ENCODE results near the gene MLXIPL. TPM values are rescaled to one million over a fixed set of nuclear protein-coding genes. Genes with fewer than 3 reads are reported as not detected.

Gene MLXIPL
- total RNA-seq, 1 donor from 2014 or later, result 11.1 TPM

- intact Hi-C loops (cut with DNase I), result no loop called here
These were observed 51.5 kb downstream of the MLXIPL start for GRCh38 chr7:73572767-73573186.

GRCh38 chr7:73570977-73571376 is 53.3 kb downstream of the MLXIPL start:
- no peak for TF ChIP-seq CTCF (IDR thresholded peaks at IDR 0.05)
- H3K9me3 ChIP-seq, result no peaks in the 10 kb centered on the region
- peaks cover under 1% of the 10 kb centered on the region for H3K4me1 ChIP-seq
- ATAC-seq, result no peak
- H3K36me3 ChIP-seq, result peaks cover 63% of the 10 kb centered on the region
- H3K27ac ChIP-seq, result no peak overlapping the region
- intact Hi-C loops (cut with DNase I), result no loop called here
- no peak overlapping the region for H3K4me3 ChIP-seq
- H3K27me3 ChIP-seq, result no peaks in the 10 kb centered on the region
- DNase-seq, result no peak

More at GRCh38 chr7:73572767-73573186, 51.5 kb downstream of the MLXIPL start:
- DNase-seq (no peak), ATAC-seq (no peak)
- peaks cover 64% of the 10 kb centered on the region for H3K36me3 ChIP-seq
- H3K27ac ChIP-seq, result no peak overlapping the region
- H3K27me3 ChIP-seq, result no peaks in the 10 kb centered on the region
- no peak overlapping the region for H3K4me3 ChIP-seq
- no peaks in the 10 kb centered on the region for H3K9me3 ChIP-seq
- TF ChIP-seq CTCF (IDR thresholded peaks at IDR 0.05), result no peak
- H3K4me1 ChIP-seq, result peaks cover 14% of the 10 kb centered on the region

GRCh38 chr7:73570521-73570920 is 53.8 kb downstream of the MLXIPL start:
- ATAC-seq (no peak), DNase-seq (no peak)
- peaks cover 5% of the 10 kb centered on the region for H3K4me1 ChIP-seq
- H3K9me3 ChIP-seq, result no peaks in the 10 kb centered on the region
- TF ChIP-seq CTCF (IDR thresholded peaks at IDR 0.05), result no peak
- intact Hi-C loops (cut with DNase I), result no loop called here
- no peak overlapping the region for H3K4me3 ChIP-seq
- H3K36me3 ChIP-seq, result peaks cover 59% of the 10 kb centered on the region
- no peaks in the 10 kb centered on the region for H3K27me3 ChIP-seq
- H3K27ac ChIP-seq, result no peak overlapping the region

GRCh38 chr7:73569042-73569608 is 55.2 kb downstream of the MLXIPL start:
- intact Hi-C loops (cut with DNase I), result no loop called here
- no peak overlapping the region for H3K27ac ChIP-seq
- H3K4me1 ChIP-seq, result peaks cover 6% of the 10 kb centered on the region
- no peaks in the 10 kb centered on the region for H3K27me3 ChIP-seq
- H3K9me3 ChIP-seq, result no peaks in the 10 kb centered on the region
- no peak for TF ChIP-seq CTCF (IDR thresholded peaks at IDR 0.05)
- no peak overlapping the region for H3K4me3 ChIP-seq
- no peak for DNase-seq
- H3K36me3 ChIP-seq, result peaks cover 49% of the 10 kb centered on the region
- ATAC-seq, result no peak

- Histone ChIP-seq H3K4me1 (peaks cover 6% of the 10 kb centered on the region), H3K9me3 (no peaks in the 10 kb centered on the region), H3K27ac (no peak overlapping the region), H3K36me3 (peaks cover 38% of the 10 kb centered on the region), H3K27me3 (no peaks in the 10 kb centered on the region), H3K4me3 (no peak overlapping the region)
- intact Hi-C loops (cut with DNase I), result no loop called here
- no peak for DNase-seq
- TF ChIP-seq CTCF (IDR thresholded peaks at IDR 0.05), result no peak
- no peak for ATAC-seq
These were observed 56.3 kb downstream of the MLXIPL start for GRCh38 chr7:73567846-73568685.

Data from upper lobe of right lung (tissue), 1 donor.